HG03196 (cell line): ENCODE results near the gene PDE6D.

ENCODE experiments used
- ATAC-seq: cut with Tn5 transposase; IDR thresholded peaks from one replicate; pipeline ENCODE4 v1.9.1; 2021; ENCODE audit not compliant: unreplicated experiment

PDE6D gene

GRCh38 chr2:231684314-231685223, 96.5 kb downstream of the PDE6D start:
- ATAC-seq = no peak

GRCh38 chr2:231683292-231684235, 97.5 kb downstream of the PDE6D start:
- ATAC-seq = no peak

DNA sequence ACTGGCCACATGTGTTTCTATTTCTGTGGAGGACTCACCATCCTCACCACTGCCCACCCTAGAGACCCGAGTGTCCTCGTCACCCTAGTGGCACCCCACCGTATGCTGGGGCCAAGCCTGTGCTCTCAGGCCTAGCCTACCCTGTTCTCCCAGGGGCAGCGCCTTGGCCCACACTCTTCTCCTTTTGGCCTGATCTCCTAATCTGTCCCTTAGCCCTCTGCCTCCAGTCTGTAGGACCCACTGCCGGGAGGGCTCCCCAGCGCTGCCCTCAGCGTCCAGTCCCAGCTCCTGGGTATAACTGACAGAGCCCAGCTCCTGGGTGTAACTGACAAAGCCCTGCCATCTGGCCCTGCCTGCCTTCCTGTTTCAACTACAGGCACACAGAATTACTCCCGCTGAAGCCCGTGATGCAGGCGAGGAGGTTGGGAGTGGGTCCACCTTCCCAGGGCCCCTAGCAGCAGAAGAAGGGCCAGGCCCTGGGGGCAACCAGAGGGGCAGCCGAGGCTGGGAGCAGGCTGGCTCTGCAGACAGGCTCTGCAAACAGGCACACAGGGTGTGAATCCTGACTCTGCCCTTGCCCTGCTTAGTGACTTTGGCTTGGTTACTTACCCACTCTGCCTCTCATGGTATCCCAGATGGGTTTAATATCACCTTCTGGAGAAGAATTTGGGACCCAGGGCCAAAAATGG, 98.3 kb downstream of the PDE6D start:
- ATAC-seq = no peak
